ENCODE measurements around the gene RBP2.

Gene RBP2

GRCh38 chr3:139476348-139476747, at the start of gene RBP2:
Gene RBP2, minus strand, starts transcription at chr3:139476516. Its CDS starts 57 bp downstream, at chr3:139476459.
- no peak within 1 kb of the TSS for H3K27ac ChIP-seq
- DNase-seq (ENCODE audit: low read depth, low spot score), result no peak

DNA sequence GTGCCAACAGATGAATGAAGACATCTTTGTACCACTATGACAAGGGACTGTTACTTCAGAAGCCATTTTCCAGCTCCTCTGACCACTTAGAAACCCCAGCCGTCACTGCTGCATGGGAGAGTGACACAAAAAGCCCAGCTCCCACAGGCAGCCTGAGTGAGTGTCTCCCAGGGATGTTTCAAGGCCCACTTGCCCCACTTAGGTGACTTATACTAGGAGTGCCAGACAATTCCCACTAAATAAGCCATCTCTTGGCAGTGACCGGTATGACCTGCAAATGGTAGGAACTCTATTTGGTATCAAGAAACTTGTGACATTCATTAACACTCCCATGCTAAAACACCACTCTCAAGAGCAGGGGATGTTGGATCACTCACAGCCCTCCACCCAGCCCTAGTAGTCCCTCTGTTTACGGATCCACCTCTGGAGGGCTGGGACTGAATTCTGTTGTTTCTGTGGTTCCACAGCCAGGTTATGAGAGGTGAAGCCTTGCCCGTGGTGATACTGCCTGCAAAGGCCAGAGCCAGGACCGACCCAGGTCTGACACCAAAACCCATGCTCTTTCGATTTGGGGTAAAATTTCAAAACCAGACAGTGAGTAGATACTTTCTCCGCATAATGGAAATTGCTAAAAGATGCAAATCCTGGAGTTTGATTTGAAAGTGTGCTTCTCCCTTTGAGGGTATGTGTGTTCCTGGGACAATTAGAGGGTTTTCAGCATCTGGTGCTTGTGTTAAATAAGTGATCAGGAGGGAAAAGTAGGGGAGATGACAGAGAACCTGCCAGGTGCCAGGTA, 48.7 kb upstream of the RBP2 start:
- no peak overlapping the region for H3K27ac ChIP-seq
- DNase-seq (ENCODE audit: low read depth, low spot score), result no peak

- no peak overlapping the region for H3K27ac ChIP-seq
- DNase-seq (ENCODE audit: low read depth, low spot score), result no peak
Measured at GRCh38 chr3:139523718-139524117, 47.4 kb upstream of the RBP2 start.

- DNase-seq (ENCODE audit: low read depth, low spot score), result no peak
- H3K27ac ChIP-seq, result no peak overlapping the region
Measured at GRCh38 chr3:139523166-139523565, 46.9 kb upstream of the RBP2 start.

DNA sequence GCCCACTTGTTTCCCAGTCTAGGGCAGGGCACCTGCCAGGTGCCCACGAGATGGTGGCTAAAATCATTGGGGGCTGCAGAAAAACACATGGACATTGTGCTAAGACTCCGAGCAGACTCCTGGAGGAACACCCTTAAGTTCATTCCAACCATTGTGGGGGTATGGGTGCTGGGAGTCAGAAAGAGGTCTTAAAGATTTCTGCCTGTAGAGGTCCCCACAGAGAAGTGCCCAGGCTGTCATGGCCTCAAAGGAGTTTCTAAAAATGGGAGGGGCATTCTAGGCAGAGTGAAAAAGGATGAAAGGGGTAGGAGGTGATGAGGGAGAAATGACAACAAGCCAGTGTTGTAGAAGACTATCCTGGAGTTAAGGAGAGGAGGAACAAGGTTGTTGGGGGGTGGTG, 46.1 kb upstream of the RBP2 start:
- H3K27ac ChIP-seq, result no peak overlapping the region
- no peak for DNase-seq (ENCODE audit: low read depth, low spot score)

GRCh38 chr3:139521816-139522215, 45.5 kb upstream of the RBP2 start:
- no peak overlapping the region for H3K27ac ChIP-seq
- DNase-seq (ENCODE audit: low read depth, low spot score), result no peak

GRCh38 chr3:139521144-139521543, 44.8 kb upstream of the RBP2 start:
- DNase-seq (ENCODE audit: low read depth, low spot score), result no peak
- no peak overlapping the region for H3K27ac ChIP-seq

GRCh38 chr3:139519998-139520737, 43.9 kb upstream of the RBP2 start:
- DNase-seq (ENCODE audit: low read depth, low spot score), result no peak

GRCh38 chr3:139518926-139519842, 42.9 kb upstream of the RBP2 start:
- DNase-seq (ENCODE audit: low read depth, low spot score), result no peak
- no peak overlapping the region for H3K27ac ChIP-seq

More at GRCh38 chr3:139519998-139520737, 43.9 kb upstream of the RBP2 start:
- no peak overlapping the region for H3K27ac ChIP-seq

- no peak overlapping the region for H3K27ac ChIP-seq
- DNase-seq (ENCODE audit: low read depth, low spot score), result no peak
Measured at GRCh38 chr3:139518306-139518705, 42.0 kb upstream of the RBP2 start.

GRCh38 chr3:139517321-139518065, 41.2 kb upstream of the RBP2 start:
- DNase-seq (ENCODE audit: low read depth, low spot score), result no peak
- H3K27ac ChIP-seq, result no peak overlapping the region

DNA sequence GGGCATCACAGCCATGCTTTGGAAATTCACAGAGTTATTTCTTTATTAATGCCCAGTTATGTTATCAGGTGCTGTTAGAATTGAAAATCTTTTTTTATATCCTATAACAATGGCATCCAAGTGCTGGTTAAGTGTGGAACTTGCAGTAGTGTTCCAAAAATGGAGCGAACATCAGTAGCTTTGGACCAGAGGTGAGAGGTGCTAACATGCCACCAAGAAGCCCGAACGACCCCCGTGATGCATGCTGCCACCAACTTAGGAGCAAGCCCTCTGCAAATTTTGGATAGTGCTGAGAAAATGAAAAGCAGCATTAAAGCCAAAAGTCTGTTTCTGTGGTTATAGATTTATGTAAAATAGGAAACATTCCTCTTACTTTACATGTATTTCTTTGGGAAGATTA, 38.4 kb upstream of the RBP2 start:
- H3K27ac ChIP-seq, result no peak overlapping the region

DNA sequence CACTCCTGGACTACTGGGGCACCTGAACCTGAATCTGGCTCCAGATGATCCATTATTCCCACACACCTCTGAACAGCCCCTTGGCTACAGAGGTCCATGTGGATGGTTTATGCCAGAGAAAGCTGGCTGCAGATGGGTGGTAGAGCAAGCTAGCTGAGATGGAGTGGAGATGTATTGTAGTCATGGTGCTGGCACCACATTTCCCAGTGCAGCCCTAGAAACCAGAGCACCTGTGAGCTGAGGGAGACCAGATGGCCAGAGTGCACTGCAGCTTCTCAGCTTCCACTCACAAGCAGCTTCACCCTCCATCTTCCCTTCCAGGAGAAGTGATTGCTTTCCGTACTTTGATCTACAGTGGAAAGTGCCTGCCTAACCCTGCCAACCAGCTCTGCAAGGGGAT, 33.3 kb upstream of the RBP2 start:
- H3K27ac ChIP-seq, result no peak overlapping the region
- no peak for DNase-seq (ENCODE audit: low read depth, low spot score)

More for the DNA sequence above, 38.4 kb upstream of the RBP2 start:
- no peak for DNase-seq (ENCODE audit: low read depth, low spot score)

- DNase-seq (ENCODE audit: low read depth, low spot score), result no peak
- H3K27ac ChIP-seq, result no peak overlapping the region
Measured at GRCh38 chr3:139506766-139507165, 30.4 kb upstream of the RBP2 start.

DNA sequence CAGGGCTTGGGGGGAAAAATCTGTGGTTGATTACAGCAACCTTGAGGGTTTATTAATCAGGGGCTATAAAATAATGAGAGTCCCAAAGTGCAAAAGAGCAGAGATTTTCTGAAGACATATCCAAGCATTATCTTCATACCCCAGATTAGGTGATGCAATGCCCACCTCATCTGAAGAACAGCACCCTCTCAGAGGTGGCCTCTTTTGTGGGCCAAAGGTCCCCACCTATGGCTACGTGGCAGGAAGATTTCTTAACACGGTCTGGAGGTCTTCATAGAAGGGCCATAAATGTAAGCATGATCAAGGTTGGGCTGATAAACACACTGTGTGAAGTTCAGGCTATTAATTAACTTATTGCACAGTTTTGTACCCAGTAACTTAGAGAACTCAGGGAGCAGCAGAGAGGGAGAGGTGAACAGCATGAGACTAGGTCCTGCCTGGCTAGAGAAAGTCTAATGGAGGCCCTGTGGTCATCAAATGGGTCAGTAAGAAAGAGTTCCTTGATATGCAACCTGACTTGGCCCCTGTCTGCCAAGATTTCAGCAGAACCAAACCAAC, 29.6 kb upstream of the RBP2 start:
- DNase-seq (ENCODE audit: low read depth, low spot score), result no peak

GRCh38 chr3:139499536-139499935, 23.2 kb upstream of the RBP2 start:
- no peak for DNase-seq (ENCODE audit: low read depth, low spot score)

More for the DNA sequence above, 29.6 kb upstream of the RBP2 start:
- H3K27ac ChIP-seq, result no peak overlapping the region

DNA sequence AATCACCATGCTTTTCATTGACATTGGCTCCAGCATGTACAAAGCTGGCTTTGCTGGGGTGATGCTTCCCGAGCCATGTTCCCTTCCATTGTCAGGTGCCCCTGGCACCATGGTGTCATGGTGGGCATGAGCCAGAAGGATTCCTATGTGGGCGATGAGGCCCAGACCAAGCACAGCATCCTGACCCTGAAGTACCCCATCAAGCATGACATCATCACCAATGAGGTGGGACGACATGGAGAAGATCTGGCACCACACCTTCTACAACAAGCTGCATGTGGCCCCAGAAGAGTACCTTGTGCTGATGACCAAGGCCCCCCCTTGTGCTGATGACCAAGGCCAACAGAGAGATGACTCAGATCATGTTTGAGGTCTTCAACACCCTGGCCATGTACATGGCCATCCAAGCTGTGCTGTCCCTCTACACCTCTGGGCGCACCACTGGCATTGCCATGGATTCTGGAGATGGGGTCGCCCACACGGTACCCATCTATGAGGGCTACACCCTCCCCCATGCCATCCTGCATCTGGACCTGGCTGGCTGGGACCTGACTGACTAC, 17.6 kb upstream of the RBP2 start:
- H3K27ac ChIP-seq, result no peak overlapping the region
- no peak for DNase-seq (ENCODE audit: low read depth, low spot score)

More at GRCh38 chr3:139499536-139499935, 23.2 kb upstream of the RBP2 start:
- no peak overlapping the region for H3K27ac ChIP-seq

GRCh38 chr3:139491966-139492365, 15.7 kb upstream of the RBP2 start:
- H3K27ac ChIP-seq, result no peak overlapping the region
- DNase-seq (ENCODE audit: low read depth, low spot score), result no peak

- no peak overlapping the region for H3K27ac ChIP-seq
- DNase-seq (ENCODE audit: low read depth, low spot score), result peak; percentile 49
Measured at GRCh38 chr3:139491027-139491700, 14.8 kb upstream of the RBP2 start.

All from epithelial cell of prostate (primary cell).